ENCODE measurements around the gene FTH1. TPM values are rescaled to one million over a fixed set of nuclear protein-coding genes. Genes with fewer than 3 reads are reported as not detected.

FTH1 gene
- total RNA-seq, 1 donor, result 1,270 TPM

- no peaks in the 10 kb centered on the region for H3K9me3 ChIP-seq (ENCODE audit: low read depth, low read length)
- no peak overlapping the region for H3K4me3 ChIP-seq (ENCODE audit: low read length)
- peaks cover 10% of the 10 kb centered on the region for H3K27me3 ChIP-seq (ENCODE audit: insufficient read depth, low read length)
- H3K4me1 ChIP-seq (ENCODE audit: insufficient read depth, low read length), result peaks cover 25% of the 10 kb centered on the region
Measured at GRCh38 chr11:61923166-61924063, 44.0 kb downstream of the FTH1 start.

GRCh38 chr11:61922539-61922938, 44.9 kb downstream of the FTH1 start:
- H3K4me1 ChIP-seq (ENCODE audit: insufficient read depth, low read length), result peaks cover 29% of the 10 kb centered on the region
- H3K4me3 ChIP-seq (ENCODE audit: low read length), result no peak overlapping the region
- H3K27me3 ChIP-seq (ENCODE audit: insufficient read depth, low read length), result peaks cover 18% of the 10 kb centered on the region
- H3K9me3 ChIP-seq (ENCODE audit: low read depth, low read length), result no peaks in the 10 kb centered on the region

- no peak overlapping the region for H3K4me3 ChIP-seq (ENCODE audit: low read length)
- no peaks in the 10 kb centered on the region for H3K9me3 ChIP-seq (ENCODE audit: low read depth, low read length)
- H3K27me3 ChIP-seq (ENCODE audit: insufficient read depth, low read length), result peaks cover 22% of the 10 kb centered on the region
- peaks cover 36% of the 10 kb centered on the region for H3K4me1 ChIP-seq (ENCODE audit: insufficient read depth, low read length)
Measured at GRCh38 chr11:61921446-61921845, 46.0 kb downstream of the FTH1 start.

GRCh38 chr11:61919705-61920631, 47.5 kb downstream of the FTH1 start:
- peaks cover 26% of the 10 kb centered on the region for H3K27me3 ChIP-seq (ENCODE audit: insufficient read depth, low read length)
- no peaks in the 10 kb centered on the region for H3K9me3 ChIP-seq (ENCODE audit: low read depth, low read length)
- peaks cover 38% of the 10 kb centered on the region for H3K4me1 ChIP-seq (ENCODE audit: insufficient read depth, low read length)
- H3K4me3 ChIP-seq (ENCODE audit: low read length), result no peak overlapping the region

- Histone ChIP-seq H3K9me3 (ENCODE audit: low read depth, low read length) (no peaks in the 10 kb centered on the region), H3K4me3 (ENCODE audit: low read length) (no peak overlapping the region), H3K27me3 (ENCODE audit: insufficient read depth, low read length) (peaks cover 26% of the 10 kb centered on the region), H3K4me1 (ENCODE audit: insufficient read depth, low read length) (peaks cover 38% of the 10 kb centered on the region)
Measured at GRCh38 chr11:61918938-61919704, 48.3 kb downstream of the FTH1 start.

- Histone ChIP-seq H3K27me3 (ENCODE audit: insufficient read depth, low read length) (peaks cover 29% of the 10 kb centered on the region), H3K4me1 (ENCODE audit: insufficient read depth, low read length) (peaks cover 36% of the 10 kb centered on the region), H3K9me3 (ENCODE audit: low read depth, low read length) (no peaks in the 10 kb centered on the region), H3K4me3 (ENCODE audit: low read length) (no peak overlapping the region)
Measured at GRCh38 chr11:61918251-61918937, 49.0 kb downstream of the FTH1 start.

GRCh38 chr11:61917334-61918109, 49.9 kb downstream of the FTH1 start, which contains the start of gene RAB3IL1:
RAB3IL1 (minus strand) TSS chr11:61917566; CDS start chr11:61917367, 199 bp downstream.
- no peak within 1 kb of the TSS for H3K4me3 ChIP-seq (ENCODE audit: low read length)
- H3K9me3 ChIP-seq (ENCODE audit: low read depth, low read length), result no peaks in the 10 kb centered on the region
- peaks cover 36% of the 10 kb centered on the region for H3K4me1 ChIP-seq (ENCODE audit: insufficient read depth, low read length)
- peaks cover 29% of the 10 kb centered on the region for H3K27me3 ChIP-seq (ENCODE audit: insufficient read depth, low read length)

- Histone ChIP-seq H3K4me3 (ENCODE audit: low read length) (no peak overlapping the region), H3K9me3 (ENCODE audit: low read depth, low read length) (no peaks in the 10 kb centered on the region), H3K27me3 (ENCODE audit: insufficient read depth, low read length) (peaks cover 29% of the 10 kb centered on the region), H3K4me1 (ENCODE audit: insufficient read depth, low read length) (peaks cover 36% of the 10 kb centered on the region)
Measured at GRCh38 chr11:61916737-61917333, 50.6 kb downstream of the FTH1 start.

GRCh38 chr11:61914471-61915171, 52.8 kb downstream of the FTH1 start:
- peaks cover 29% of the 10 kb centered on the region for H3K27me3 ChIP-seq (ENCODE audit: insufficient read depth, low read length)
- no peaks in the 10 kb centered on the region for H3K9me3 ChIP-seq (ENCODE audit: low read depth, low read length)
- peaks cover 36% of the 10 kb centered on the region for H3K4me1 ChIP-seq (ENCODE audit: insufficient read depth, low read length)
- H3K4me3 ChIP-seq (ENCODE audit: low read length), result no peak overlapping the region

Other genes with a start within 250 kb of the FTH1 start
- 0.31 TPM for gene MYRF, start 215.0 kb downstream of the FTH1 start, total RNA-seq
- gene TMEM258, start 175.0 kb downstream of the FTH1 start, total RNA-seq, result 32.5 TPM
- gene FEN1, start 174.7 kb downstream of the FTH1 start, total RNA-seq, result 13.1 TPM
- gene FADS1, start 150.6 kb downstream of the FTH1 start, total RNA-seq, result 12.1 TPM
- gene FADS2, start 139.3 kb downstream of the FTH1 start, total RNA-seq, result 12.8 TPM
- gene FADS3, start 76.1 kb downstream of the FTH1 start, total RNA-seq, result 7.0 TPM
- gene RAB3IL1, start 50.1 kb downstream of the FTH1 start, total RNA-seq, result not detected
- 2.3 TPM for gene BEST1, start 17.3 kb downstream of the FTH1 start, total RNA-seq
- 10.3 TPM for gene INCENP, start 156.4 kb upstream of the FTH1 start, total RNA-seq
- not detected for gene SCGB1D1, start 222.6 kb upstream of the FTH1 start, total RNA-seq
- not detected for gene SCGB2A1, start 241.0 kb upstream of the FTH1 start, total RNA-seq